D721Med (cell line): ENCODE results near the gene MAST3.
"Not testable (repeated sequence)": the region's sequence is repeated elsewhere in the genome, so short reads cannot be mapped to it uniquely, and the experiment has no call there.

ENCODE experiments used
- DNase-seq: peaks from one replicate; pipeline ENCODE4 v3.0.0; 2011; ENCODE audit warnings: low spot score; ENCODE audit not compliant: insufficient read length
- FAIRE-seq: peaks from 2 replicates; lab custom pipeline; 2011; peaks lifted over from hg19 to GRCh38; lab: Jason Lieb, UNC
- TF ChIP-seq, protein P1 (sequence below): IDR thresholded peaks from 2 replicates; pipeline ENCODE4 v1.5.1; 2012; ENCODE audit warnings: mild to moderate bottlenecking, control low read depth; ENCODE audit not compliant: insufficient read depth; ENCODE audit errors: missing control alignments

Gene MAST3

DNA sequence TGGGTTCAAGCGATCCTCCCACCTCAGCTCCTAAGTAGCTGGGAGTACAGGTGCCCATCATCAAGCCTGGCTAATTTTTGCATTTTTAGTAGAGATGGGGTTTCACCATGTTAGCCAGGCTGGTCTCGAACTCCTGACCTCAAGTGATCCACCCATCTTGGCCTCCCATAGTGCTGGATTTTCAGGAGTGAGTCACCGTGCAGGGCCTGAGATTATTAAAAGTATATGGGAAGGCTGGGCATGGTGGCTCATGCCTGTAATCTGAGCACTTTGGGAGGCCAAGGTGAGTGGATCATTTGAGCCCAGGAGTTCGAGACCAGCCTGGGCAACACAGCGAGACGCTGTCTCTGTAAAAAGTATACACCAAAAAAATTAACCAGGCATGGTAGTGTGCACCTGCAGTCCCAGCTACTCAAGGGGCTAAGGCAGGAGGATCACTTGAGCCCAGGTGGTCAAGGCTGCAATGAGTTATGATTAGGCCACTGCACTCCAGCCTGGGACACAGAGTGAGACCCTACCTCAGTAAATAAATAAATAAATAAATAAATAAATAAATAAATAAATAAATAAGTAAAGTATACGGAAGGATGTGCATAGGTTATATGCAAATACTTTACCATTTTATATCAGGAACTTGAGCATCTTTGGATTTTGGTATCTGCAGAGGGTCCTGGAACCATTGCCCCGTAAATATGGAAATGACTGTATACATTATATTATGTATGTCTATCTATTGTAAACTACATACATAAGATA is 11.7 kb upstream of the MAST3 start:
- no peak for DNase-seq
- no peak for FAIRE-seq
- TF ChIP-seq, protein P1, sequence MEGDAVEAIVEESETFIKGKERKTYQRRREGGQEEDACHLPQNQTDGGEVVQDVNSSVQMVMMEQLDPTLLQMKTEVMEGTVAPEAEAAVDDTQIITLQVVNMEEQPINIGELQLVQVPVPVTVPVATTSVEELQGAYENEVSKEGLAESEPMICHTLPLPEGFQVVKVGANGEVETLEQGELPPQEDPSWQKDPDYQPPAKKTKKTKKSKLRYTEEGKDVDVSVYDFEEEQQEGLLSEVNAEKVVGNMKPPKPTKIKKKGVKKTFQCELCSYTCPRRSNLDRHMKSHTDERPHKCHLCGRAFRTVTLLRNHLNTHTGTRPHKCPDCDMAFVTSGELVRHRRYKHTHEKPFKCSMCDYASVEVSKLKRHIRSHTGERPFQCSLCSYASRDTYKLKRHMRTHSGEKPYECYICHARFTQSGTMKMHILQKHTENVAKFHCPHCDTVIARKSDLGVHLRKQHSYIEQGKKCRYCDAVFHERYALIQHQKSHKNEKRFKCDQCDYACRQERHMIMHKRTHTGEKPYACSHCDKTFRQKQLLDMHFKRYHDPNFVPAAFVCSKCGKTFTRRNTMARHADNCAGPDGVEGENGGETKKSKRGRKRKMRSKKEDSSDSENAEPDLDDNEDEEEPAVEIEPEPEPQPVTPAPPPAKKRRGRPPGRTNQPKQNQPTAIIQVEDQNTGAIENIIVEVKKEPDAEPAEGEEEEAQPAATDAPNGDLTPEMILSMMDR: no peak

DNA sequence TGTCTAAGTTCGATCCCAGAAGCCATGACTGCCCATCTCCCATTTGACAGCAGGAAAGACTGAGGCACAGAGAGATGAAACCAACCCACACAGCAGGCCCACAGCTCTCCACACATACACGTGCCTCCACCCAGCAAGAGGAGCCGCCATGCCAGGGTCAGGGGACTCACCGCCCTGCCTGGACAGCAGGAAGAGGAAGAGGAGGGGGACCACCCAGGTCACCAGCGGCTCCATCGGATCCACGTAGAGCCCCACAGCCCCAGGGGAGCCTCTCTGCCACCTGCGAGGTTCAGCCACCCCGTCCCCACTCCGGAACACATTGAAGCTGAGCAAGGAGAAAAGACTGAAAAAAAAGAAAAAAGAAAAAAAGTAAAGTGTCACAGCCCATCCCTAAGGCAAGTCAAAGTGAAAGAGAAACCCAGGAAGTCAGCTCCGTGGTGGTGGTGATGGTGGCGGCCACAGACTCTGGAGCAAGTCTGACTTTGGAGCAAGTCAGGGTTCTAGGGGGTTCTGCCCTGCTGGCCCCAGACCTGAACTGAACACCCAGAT is 10.9 kb upstream of the MAST3 start, which contains the start of gene IL12RB1:
Gene IL12RB1 (minus strand): TSS at position 345 of the 549 bp plus-strand sequence. CDS start 111 bp downstream, at position 234.
- TF ChIP-seq, protein P1: no peak
- no peak for FAIRE-seq
- no peak for DNase-seq

DNA sequence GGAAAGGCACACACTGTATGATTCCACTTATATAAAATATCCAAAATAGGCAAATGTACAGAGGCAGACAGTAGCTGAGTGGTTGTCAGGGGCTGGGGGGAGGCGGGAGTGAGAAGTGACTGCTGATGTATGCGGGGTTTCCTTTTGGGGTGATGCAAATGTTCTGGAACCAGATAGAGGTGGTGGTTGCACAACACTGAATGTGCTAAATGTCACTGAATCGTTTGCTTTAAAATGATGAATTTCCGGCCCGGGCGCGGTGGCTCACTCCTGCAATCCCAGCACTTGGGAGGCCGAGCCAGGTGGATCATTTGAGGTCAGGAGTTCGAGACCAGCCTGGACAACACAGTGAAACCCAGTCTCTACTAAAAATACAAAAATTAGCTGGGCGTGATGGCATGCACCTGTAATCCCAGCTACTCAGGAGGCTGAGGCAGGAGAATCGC is 8.5 kb upstream of the MAST3 start:
- not testable (repeated sequence) for DNase-seq, FAIRE-seq

DNA sequence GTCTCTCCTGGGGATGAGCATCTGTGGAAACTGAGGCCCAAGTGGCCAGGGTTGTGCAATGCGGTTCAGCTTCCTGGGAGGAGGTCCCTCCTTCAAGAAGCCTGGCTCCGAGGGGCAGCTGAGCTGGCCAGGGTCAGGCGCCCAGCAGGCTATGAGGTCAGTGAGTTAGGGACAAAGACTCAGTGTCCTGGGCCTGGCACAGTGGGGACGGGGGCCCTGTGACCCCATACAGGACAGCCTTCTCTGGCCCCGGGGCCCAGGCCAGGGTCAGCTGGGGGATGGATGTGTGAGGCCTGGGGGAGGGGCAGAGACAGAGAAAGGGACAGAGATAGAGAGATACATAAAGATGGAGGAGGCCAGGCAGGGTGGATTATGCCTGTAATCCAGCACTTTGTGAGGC is 7.9 kb upstream of the MAST3 start:
- DNase-seq (no peak), FAIRE-seq (no peak)
- TF ChIP-seq, protein P1: no peak

DNA sequence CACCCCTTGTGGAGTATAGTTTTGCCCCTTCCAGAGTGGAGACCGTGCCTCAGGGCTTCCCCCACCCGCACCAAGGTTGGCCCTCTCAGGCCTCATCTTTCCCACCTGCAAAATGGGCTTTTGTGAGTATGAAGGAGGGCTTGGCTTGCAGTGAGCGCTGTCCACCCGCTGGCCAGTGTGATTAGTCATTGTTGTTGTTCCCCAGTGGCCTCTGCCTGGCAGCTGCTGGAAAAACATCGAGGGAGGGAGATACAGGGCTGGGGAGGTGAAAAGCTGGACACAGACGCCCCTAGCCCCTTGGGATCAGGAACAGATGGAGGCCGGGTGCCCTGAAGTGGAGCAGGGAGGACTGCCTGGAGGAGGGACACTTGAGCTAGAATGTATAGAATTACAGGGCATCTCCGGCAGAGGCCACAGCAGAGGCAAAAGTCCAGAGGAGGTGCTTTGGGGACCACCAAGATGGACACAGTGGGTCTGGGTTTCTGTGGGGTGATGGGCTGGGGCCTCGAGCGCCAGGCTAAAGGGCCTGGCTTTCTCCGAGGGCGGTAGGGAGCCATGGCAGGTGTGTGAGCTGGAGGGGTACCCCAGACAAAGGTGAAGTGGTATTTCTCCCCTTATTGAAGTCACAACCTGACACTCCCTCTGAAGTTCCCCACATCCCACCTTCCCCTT is 6.9 kb upstream of the MAST3 start:
- DNase-seq (no peak), FAIRE-seq (no peak)
- TF ChIP-seq, protein P1: no peak

DNA sequence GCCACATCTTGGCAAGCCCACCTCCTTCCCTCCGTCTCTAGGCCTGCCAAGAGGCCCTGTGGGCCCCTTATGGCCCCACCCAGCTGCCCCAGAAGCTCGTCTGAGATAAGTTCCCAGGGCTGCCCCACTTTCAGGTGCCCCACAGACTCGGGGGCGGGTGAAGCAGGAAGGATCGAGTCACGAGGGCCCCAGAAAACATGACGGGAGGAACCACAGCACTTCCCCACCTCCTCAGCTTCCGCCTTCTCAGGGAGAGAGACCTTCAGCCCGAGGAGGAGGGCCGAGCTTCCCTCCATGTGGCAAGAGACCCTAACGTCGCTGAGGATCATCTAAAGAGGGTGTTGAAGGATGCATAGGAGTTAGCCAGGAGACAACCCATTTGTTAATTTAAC is 6.4 kb upstream of the MAST3 start:
- TF ChIP-seq, protein P1: no peak
- DNase-seq (no peak), FAIRE-seq (no peak)

DNA sequence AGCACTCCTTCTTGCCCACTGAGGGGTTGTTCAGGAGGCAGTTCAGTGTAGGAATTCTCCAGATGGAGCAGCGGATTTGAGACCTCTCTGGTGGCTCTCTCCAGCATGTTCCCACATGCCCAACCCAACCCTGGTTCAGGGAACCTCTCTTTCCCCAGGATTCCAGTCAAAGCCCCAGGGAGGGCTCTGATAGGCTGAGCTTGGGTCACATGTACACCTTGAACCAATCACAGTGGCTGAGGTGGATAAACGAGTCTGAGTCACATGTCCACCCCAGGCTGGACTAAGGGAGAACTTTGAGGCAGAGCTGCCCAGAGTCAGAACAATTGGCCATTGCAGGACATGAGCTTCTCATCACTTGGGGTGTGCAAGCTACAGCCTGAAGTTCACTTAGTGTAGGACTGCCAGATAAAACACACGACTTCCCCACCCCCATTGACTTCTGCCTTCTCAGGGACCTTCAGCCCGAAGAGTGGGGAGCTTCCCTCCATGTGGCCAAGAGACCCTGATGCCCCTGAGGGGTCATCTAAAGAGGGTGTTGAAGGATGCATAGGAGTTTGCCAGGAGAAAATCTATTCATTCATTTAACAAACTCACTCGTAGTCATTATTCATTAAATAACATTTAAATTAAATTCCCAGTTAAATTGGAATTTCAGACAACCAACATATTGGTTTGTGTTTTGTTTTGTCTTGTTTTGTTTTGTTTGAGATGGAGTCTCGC is 4.0 kb upstream of the MAST3 start:
- TF ChIP-seq, protein P1: no peak
- FAIRE-seq (no peak), DNase-seq (no peak)
